ENCODE data around the gene FZD8.

DNA sequence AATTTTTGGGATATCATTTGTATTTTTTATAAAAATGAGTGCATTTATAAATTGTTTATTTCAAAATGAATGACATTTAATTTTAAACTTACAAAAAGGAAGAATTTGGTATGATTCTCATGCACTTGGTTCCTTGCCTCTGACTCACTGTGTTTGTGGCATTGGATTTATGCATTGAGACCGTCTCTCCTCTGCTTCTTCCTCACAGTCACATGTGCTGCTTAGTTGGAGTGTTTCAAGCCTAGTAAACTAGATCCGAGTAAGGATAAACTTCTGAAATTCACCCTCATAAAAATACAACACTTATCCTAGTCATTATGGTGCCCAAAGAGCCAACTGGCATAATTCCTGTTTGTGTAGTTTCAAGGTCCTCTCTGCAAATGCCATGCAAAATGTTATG is 19.1 kb upstream of the FZD8 start:
- TF ChIP-seq CTCF (IDR thresholded peaks at IDR 0.05), result no peak
- no peak for TF ChIP-seq EP300 (IDR thresholded peaks at IDR 0.05)
